ENCODE results near the gene SLC25A28. TPM values are rescaled to one million over a fixed set of nuclear protein-coding genes. Genes with fewer than 3 reads are reported as not detected.

The SLC25A28 gene
- total RNA-seq, 6 experiments from 2014 or later, result 17.1 to 33.8 (median 23.4) TPM

DNA sequence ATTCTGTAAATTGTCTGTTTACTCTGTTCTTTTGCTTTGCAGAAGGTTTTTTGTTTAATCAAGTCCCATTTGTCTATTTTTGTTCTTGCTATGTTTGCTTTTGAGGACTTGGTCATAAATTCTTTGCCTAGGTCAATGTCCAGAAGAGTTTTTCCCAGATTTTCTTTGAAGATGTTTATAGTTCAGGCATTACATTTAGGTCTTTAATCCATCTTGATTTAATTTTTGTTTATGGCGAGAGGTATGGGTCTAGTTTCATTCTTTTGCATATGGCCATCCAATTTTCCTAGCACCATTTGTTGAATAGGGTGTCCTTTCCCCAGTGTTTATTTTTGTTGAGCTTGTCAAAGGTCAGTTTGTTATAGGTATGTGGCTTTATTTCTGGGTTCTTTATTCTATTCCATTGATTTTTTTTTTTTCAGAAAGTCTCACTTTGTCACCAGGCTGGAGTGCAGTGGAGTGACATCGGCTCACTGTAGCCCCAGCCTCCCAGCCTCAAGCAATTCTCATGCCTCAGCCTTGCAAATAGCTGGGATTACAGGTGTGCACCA lies 27.4 kb upstream of the SLC25A28 start:
- no peaks in the 10 kb centered on the region for H3K36me3 ChIP-seq
- peaks cover 0 to 3% (median 1%) of the 10 kb centered on the region in 4 donors for H3K9me3 ChIP-seq
- no peaks in the 10 kb centered on the region for H3K27me3 ChIP-seq
- peak; percentile 64 to 96 (median 79) for ATAC-seq
- no peak overlapping the region for H3K4me3 ChIP-seq
- WGBS (ENCODE audit: insufficient coverage, low coverage, low lambda C conversion rate, missing lambda C conversion rate), result 39% methylated on average over 2 of the region's 2 CpGs
- no peak for DNase-seq
- TF ChIP-seq, protein P1, sequence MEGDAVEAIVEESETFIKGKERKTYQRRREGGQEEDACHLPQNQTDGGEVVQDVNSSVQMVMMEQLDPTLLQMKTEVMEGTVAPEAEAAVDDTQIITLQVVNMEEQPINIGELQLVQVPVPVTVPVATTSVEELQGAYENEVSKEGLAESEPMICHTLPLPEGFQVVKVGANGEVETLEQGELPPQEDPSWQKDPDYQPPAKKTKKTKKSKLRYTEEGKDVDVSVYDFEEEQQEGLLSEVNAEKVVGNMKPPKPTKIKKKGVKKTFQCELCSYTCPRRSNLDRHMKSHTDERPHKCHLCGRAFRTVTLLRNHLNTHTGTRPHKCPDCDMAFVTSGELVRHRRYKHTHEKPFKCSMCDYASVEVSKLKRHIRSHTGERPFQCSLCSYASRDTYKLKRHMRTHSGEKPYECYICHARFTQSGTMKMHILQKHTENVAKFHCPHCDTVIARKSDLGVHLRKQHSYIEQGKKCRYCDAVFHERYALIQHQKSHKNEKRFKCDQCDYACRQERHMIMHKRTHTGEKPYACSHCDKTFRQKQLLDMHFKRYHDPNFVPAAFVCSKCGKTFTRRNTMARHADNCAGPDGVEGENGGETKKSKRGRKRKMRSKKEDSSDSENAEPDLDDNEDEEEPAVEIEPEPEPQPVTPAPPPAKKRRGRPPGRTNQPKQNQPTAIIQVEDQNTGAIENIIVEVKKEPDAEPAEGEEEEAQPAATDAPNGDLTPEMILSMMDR (IDR thresholded peaks at IDR 0.05), result no peak
- TF ChIP-seq POLR2A (IDR thresholded peaks at IDR 0.05), result no peak
- peak overlapping the region in 1 of 3 donors; percentile 41 for H3K27ac ChIP-seq
- H3K4me1 ChIP-seq, result peaks cover 0 to 12% (median 0%) of the 10 kb centered on the region in 4 donors
- intact Hi-C loops (cut with DNase I), result no loop called here

DNA sequence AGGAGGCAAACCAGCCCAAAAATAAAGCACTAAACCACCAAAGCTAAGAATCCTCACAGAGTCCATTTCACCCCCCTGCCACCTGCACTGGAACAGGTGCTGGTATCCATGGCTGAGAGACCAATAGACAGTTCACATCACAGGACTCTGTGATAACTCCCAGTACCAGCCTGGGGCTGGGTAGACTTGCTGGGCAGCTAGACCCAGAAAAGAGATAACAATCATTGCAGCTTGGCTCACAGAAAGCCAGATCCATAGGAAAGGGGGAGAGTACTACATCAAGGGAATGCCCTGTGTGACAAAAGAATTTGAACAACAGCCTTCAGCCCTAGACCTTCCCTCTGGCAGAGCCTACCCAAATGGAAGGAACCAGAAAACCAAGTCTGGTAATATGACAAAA lies 13.6 kb upstream of the SLC25A28 start:
- no peaks in the 10 kb centered on the region for H3K27me3 ChIP-seq
- intact Hi-C loops (cut with DNase I), result no loop called here

DNA sequence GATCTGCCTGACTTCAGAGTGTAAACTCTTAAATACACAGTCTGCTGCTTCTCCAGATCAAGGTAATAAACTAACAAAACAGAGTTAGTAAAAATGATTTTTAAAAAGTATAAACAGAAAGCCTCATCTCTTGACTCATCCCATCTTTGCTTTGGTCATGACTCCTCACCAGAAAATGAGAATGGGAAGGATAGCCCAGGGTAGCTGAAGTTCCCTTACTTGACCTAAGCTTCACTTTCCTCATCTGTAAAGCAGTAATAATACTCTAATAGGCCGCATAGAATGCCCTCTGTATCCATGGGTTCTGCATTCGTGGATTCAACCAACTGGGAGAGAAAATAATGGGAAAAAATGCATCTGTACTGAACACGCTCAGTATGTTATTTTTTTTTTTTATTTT lies 11.3 kb upstream of the SLC25A28 start:
- intact Hi-C loops (cut with DNase I), result no loop called here
- no peak overlapping the region for H3K4me3 ChIP-seq
- 83% methylated on average over 3 of the region's 3 CpGs for WGBS (ENCODE audit: insufficient coverage, low coverage, low lambda C conversion rate, missing lambda C conversion rate)
- DNase-seq (no peak), ATAC-seq (no peak)
- no peaks in the 10 kb centered on the region for H3K9me3 ChIP-seq
- H3K27me3 ChIP-seq, result no peaks in the 10 kb centered on the region
- H3K36me3 ChIP-seq, result no peaks in the 10 kb centered on the region
- no peaks in the 10 kb centered on the region for H3K4me1 ChIP-seq
- H3K27ac ChIP-seq, result no peak overlapping the region
- TF ChIP-seq POLR2A (IDR thresholded peaks at IDR 0.05), result no peak
- TF ChIP-seq, protein P1 (IDR thresholded peaks at IDR 0.05), result no peak

More for the DNA sequence above, 13.6 kb upstream of the SLC25A28 start:
- no peaks in the 10 kb centered on the region for H3K4me1 ChIP-seq
- H3K36me3 ChIP-seq, result no peaks in the 10 kb centered on the region
- no peak overlapping the region for H3K27ac ChIP-seq
- no peak overlapping the region for H3K4me3 ChIP-seq
- TF ChIP-seq, protein P1 (IDR thresholded peaks at IDR 0.05), result no peak
- no peak for TF ChIP-seq POLR2A (IDR thresholded peaks at IDR 0.05)
- DNase-seq, result no peak
- no peaks in the 10 kb centered on the region for H3K9me3 ChIP-seq
- ATAC-seq, result no peak

DNA sequence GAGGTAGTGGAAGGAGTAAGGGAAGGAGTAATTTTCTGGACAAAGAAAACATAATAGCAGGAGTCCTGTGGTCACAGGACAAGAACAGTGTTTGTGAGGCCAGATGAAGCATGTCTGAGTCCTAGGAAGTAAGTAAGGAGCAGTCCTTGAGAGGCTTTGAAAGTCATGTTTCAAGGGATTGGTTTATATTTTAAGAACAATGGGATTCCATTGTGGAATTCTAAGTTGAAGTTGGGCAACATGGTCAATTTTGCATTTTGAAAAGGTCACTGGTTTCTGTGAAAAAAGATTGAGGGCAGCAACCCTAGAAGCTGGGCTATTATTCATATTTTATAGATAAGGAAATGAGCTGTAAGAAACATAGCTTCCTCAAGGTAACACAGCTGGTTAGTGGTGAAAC lies 10.8 kb upstream of the SLC25A28 start:
- no peak overlapping the region for H3K4me3 ChIP-seq
- no peaks in the 10 kb centered on the region for H3K9me3 ChIP-seq
- no peak for TF ChIP-seq POLR2A (IDR thresholded peaks at IDR 0.05)
- TF ChIP-seq, protein P1 (IDR thresholded peaks at IDR 0.05), result no peak
- intact Hi-C loops (cut with DNase I), result no loop called here
- H3K36me3 ChIP-seq, result no peaks in the 10 kb centered on the region
- no peak for DNase-seq
- no peaks in the 10 kb centered on the region for H3K4me1 ChIP-seq
- ATAC-seq, result no peak
- no peak overlapping the region for H3K27ac ChIP-seq
- H3K27me3 ChIP-seq, result no peaks in the 10 kb centered on the region

DNA sequence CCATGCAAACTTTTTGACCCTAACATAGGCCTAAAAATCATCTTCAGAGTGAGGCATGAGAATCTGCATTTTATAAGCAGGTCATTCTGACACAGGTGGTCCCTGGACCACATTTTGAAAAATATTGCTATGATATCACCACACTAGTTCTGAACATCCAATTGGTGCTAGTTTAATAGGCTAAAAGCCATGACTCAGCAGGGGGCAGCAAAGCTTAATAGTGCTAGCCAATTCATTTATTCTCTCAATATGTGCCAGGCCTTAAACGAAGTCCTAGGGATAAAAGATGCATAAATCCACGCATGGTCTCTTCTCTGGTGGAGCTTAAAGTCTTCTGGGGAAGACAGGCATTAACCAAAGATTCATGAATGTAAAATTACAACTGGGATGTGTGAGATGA lies 10.2 kb upstream of the SLC25A28 start:
- WGBS (ENCODE audit: insufficient coverage, low coverage, low lambda C conversion rate, missing lambda C conversion rate), result 21% methylated on average over 2 of the region's 2 CpGs
- intact Hi-C loops (cut with DNase I), result no loop called here
- H3K4me1 ChIP-seq, result no peaks in the 10 kb centered on the region
- DNase-seq, result peak in 2 of 3 donors; percentile 30 to 56
- H3K4me3 ChIP-seq, result no peak overlapping the region
- H3K27me3 ChIP-seq, result no peaks in the 10 kb centered on the region
- H3K9me3 ChIP-seq, result no peaks in the 10 kb centered on the region
- TF ChIP-seq, protein P1 (IDR thresholded peaks at IDR 0.05), result peak; percentile 54 to 73 (median 60)
- no peak for TF ChIP-seq POLR2A (IDR thresholded peaks at IDR 0.05)
- H3K36me3 ChIP-seq, result no peaks in the 10 kb centered on the region
- ATAC-seq, result peak; percentile 84 to 95 (median 88)
- no peak overlapping the region for H3K27ac ChIP-seq
